H7 (cell line): ENCODE data around the gene NATD1. TPM values are rescaled to one million over a fixed set of nuclear protein-coding genes. Genes with fewer than 3 reads are reported as not detected.
A peak's percentile ranks its signal among the peaks of the same experiment; 100 is the strongest.

Source experiments
- DNase-seq: peaks from one replicate; pipeline ENCODE4 v3.0.0; 2012
- H3K27me3 ChIP-seq: 2 replicates; pipeline ENCODE4 v1.6.0; 2011; ENCODE audit warnings: mild to moderate bottlenecking, low read length; ENCODE audit not compliant: control insufficient read depth, insufficient read depth
- H3K36me3 ChIP-seq: replicated peaks from 2 replicates; pipeline ENCODE4 v1.5.1; 2011; ENCODE audit warnings: low read length; ENCODE audit not compliant: control insufficient read depth, insufficient read depth
- H3K4me3 ChIP-seq: 2 replicates; pipeline ENCODE4 v1.5.1; 2011; ENCODE audit warnings: low read depth, mild to moderate bottlenecking, control low read depth, low read length, moderate library complexity; ENCODE audit not compliant: insufficient read depth
- total RNA-seq: library from RNA; depleted of rRNA; stranded (reverse); fragments of >200 nt; shearing (Covaris generic); gene quantifications from 2 replicates; pipeline ENCODE4 v1.2.3, GENCODE V29; 2014

The NATD1 gene
- total RNA-seq, 1 experiment from 2014 or later = 12.9 TPM

- Histone ChIP-seq H3K36me3 (no peaks in the 10 kb centered on the region), H3K27me3 (no peaks in the 10 kb centered on the region)
- DNase-seq = peak; percentile 32
These were observed 41.3 kb upstream of the NATD1 start for GRCh38 chr17:21294321-21295035.

GRCh38 chr17:21293831-21294210 is 40.6 kb upstream of the NATD1 start:
- no peaks in the 10 kb centered on the region for H3K27me3 ChIP-seq
- peak; percentile 45 for DNase-seq
- no peak overlapping the region for H3K4me3 ChIP-seq
- no peaks in the 10 kb centered on the region for H3K36me3 ChIP-seq

More at GRCh38 chr17:21294321-21295035, 41.3 kb upstream of the NATD1 start:
- no peak overlapping the region for H3K4me3 ChIP-seq

GRCh38 chr17:21292867-21293830 is 39.9 kb upstream of the NATD1 start:
- no peak overlapping the region for H3K4me3 ChIP-seq
- DNase-seq = peak; percentile 43
- no peaks in the 10 kb centered on the region; the same call in 1 of the 2 replicates for H3K36me3 ChIP-seq
- H3K27me3 ChIP-seq = no peaks in the 10 kb centered on the region

- Histone ChIP-seq H3K4me3 (no peak overlapping the region), H3K27me3 (no peaks in the 10 kb centered on the region), H3K36me3 (no peaks in the 10 kb centered on the region; the same call in 1 of the 2 replicates)
- peak; percentile 40 for DNase-seq
These were observed 38.7 kb upstream of the NATD1 start for GRCh38 chr17:21291862-21292261.

GRCh38 chr17:21291357-21291756 is 38.1 kb upstream of the NATD1 start:
- H3K27me3 ChIP-seq = no peaks in the 10 kb centered on the region
- H3K36me3 ChIP-seq = no peaks in the 10 kb centered on the region; the same call in 1 of the 2 replicates
- H3K4me3 ChIP-seq = no peak overlapping the region
- peak; percentile 37 for DNase-seq

GRCh38 chr17:21289902-21290571 is 36.8 kb upstream of the NATD1 start:
- DNase-seq = peak; percentile 70
- H3K27me3 ChIP-seq = no peaks in the 10 kb centered on the region
- H3K36me3 ChIP-seq = no peaks in the 10 kb centered on the region; the same call in 1 of the 2 replicates
- no peak overlapping the region for H3K4me3 ChIP-seq

- DNase-seq = peak; percentile 27
- Histone ChIP-seq H3K27me3 (no peaks in the 10 kb centered on the region), H3K36me3 (no peaks in the 10 kb centered on the region; the same call in 1 of the 2 replicates), H3K4me3 (no peak overlapping the region)
These were observed 36.1 kb upstream of the NATD1 start for GRCh38 chr17:21289175-21289901.

- Histone ChIP-seq H3K4me3 (no peak overlapping the region), H3K36me3 (no peaks in the 10 kb centered on the region; the same call in 1 of the 2 replicates), H3K27me3 (peaks cover 4% of the 10 kb centered on the region)
- no peak for DNase-seq
These were observed 35.4 kb upstream of the NATD1 start for GRCh38 chr17:21288571-21289017.

GRCh38 chr17:21287703-21288449 is 34.7 kb upstream of the NATD1 start:
- Histone ChIP-seq H3K4me3 (no peak overlapping the region), H3K27me3 (peaks cover 8% of the 10 kb centered on the region), H3K36me3 (no peaks in the 10 kb centered on the region; the same call in 1 of the 2 replicates)
- DNase-seq = peak; percentile 34

- H3K36me3 ChIP-seq = no peaks in the 10 kb centered on the region; the same call in 1 of the 2 replicates
- H3K27me3 ChIP-seq = peaks cover 8% of the 10 kb centered on the region
- no peak for DNase-seq
- no peak overlapping the region for H3K4me3 ChIP-seq
These were observed 33.9 kb upstream of the NATD1 start for GRCh38 chr17:21286909-21287702.

- peaks cover 8% of the 10 kb centered on the region for H3K27me3 ChIP-seq
- DNase-seq = peak; percentile 55
- H3K4me3 ChIP-seq = peak overlapping the region; percentile 71
- no peaks in the 10 kb centered on the region; the same call in 1 of the 2 replicates for H3K36me3 ChIP-seq
These were observed 33.0 kb upstream of the NATD1 start for GRCh38 chr17:21286066-21286770.
